Measurements from ENCODE around the gene PLPPR2. TPM values are rescaled to one million over a fixed set of nuclear protein-coding genes. Genes with fewer than 3 reads are reported as not detected.
A peak's percentile ranks its signal among the peaks of the same experiment; 100 is the strongest.

Gene PLPPR2
- total and polyA plus RNA-seq, 2 experiments from 2014 or later, result 25.9 to 41.7 TPM

DNA sequence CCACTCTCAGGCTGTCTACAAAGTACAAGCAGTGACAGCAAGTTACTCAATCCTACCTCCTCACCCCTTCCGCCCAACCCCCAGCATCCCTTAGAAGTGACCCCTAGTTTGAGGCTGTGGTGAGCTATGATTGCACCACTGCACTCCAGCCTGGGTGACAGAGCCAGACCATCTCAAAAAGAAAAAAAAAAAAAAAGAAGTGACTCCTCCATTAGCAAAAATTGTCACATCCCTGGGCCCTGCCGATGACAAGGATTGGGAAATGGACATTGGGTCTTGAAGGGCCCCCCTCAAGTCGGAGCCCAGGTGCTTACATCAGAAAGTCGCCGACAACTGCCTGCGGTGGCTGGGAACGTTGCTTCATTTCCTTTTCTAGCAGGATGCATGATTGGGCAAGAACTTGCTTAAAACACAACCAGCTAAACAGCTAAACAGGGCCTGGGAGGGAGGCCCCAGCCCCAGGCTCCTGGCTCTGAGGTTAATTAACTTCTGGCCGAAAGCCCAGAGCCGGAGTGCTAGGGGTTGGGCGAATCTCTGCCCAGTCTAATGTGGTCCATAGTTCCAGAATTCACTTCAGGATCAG lies 31.1 kb upstream of the PLPPR2 start:
- Histone ChIP-seq H3K27ac (peak overlapping the region; percentile 81), H3K9me3 (ENCODE audit: low read depth) (no peaks in the 10 kb centered on the region), H3K36me3 (replicated peaks; ENCODE audit: insufficient read depth, low read depth) (no peaks in the 10 kb centered on the region), H2AFZ (no peak overlapping the region), H3K79me2 (no peaks in the 10 kb centered on the region), H3K4me3 (no peak overlapping the region), H3K27me3 (no peaks in the 10 kb centered on the region), H3K9me2 (replicated peaks; ENCODE audit: insufficient read depth) (no peaks in the 10 kb centered on the region), H3K4me1 (ENCODE audit: insufficient read depth) (peaks cover 31% of the 10 kb centered on the region), H3K4me2 (peak overlapping the region; percentile 65), H4K20me1 (ENCODE audit: insufficient read depth, poor library complexity, severe bottlenecking) (no peaks in the 10 kb centered on the region)
- peak; percentile 81 for DNase-seq (ENCODE audit: low spot score)
- 39% methylated on average over 10 of the region's 10 CpGs for WGBS (ENCODE audit: low lambda C conversion rate, missing lambda C conversion rate)
- TF ChIP-seq, protein P1, sequence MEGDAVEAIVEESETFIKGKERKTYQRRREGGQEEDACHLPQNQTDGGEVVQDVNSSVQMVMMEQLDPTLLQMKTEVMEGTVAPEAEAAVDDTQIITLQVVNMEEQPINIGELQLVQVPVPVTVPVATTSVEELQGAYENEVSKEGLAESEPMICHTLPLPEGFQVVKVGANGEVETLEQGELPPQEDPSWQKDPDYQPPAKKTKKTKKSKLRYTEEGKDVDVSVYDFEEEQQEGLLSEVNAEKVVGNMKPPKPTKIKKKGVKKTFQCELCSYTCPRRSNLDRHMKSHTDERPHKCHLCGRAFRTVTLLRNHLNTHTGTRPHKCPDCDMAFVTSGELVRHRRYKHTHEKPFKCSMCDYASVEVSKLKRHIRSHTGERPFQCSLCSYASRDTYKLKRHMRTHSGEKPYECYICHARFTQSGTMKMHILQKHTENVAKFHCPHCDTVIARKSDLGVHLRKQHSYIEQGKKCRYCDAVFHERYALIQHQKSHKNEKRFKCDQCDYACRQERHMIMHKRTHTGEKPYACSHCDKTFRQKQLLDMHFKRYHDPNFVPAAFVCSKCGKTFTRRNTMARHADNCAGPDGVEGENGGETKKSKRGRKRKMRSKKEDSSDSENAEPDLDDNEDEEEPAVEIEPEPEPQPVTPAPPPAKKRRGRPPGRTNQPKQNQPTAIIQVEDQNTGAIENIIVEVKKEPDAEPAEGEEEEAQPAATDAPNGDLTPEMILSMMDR (IDR thresholded peaks at IDR 0.05; ENCODE audit: poor library complexity), result no peak
- TF ChIP-seq EZH2 (IDR thresholded peaks at IDR 0.05; ENCODE audit: borderline replicate concordance) (no peak), EZH2phosphoT487 (IDR thresholded peaks at IDR 0.05; ENCODE audit: low read depth, severe bottlenecking, unreplicated experiment) (no peak)

DNA sequence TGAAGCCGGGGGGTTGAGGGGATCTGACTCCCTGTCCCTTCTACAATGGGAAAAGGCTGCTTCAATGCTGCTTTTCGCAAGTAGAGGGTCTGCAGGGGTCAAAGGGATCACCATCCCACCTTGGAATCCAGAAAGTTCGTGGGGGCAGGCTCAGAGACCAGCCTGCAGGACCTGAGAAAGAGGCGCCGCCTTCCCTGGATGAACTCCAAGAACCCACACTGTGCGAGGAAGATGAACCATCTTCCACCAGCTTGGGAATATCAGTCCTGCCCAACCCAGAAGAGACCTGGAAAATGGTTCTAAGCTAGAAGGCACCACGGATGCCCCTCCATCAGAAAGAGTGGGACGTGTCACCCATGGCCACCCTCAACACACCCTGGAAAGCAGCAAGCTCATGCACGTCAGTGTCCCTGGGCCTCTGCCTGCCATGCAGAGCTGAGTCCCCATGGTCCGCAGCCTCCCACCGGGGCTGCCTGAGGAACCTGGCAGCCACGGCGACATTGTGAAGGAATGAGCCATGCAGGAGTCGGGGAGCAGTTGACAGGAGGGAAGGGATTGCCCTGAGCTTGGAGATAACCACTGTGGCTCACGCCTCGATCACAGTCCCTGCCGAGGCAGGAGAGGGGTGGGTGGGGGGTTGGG lies 30.4 kb upstream of the PLPPR2 start:
- H3K9me2 ChIP-seq (replicated peaks; ENCODE audit: insufficient read depth), result no peaks in the 10 kb centered on the region
- H3K79me2 ChIP-seq, result no peaks in the 10 kb centered on the region
- TF ChIP-seq EZH2 (IDR thresholded peaks at IDR 0.05; ENCODE audit: borderline replicate concordance), result no peak
- TF ChIP-seq EZH2phosphoT487 (IDR thresholded peaks at IDR 0.05; ENCODE audit: low read depth, severe bottlenecking, unreplicated experiment), result no peak
- TF ChIP-seq, protein P1 (IDR thresholded peaks at IDR 0.05; ENCODE audit: poor library complexity), result no peak
- 85% methylated on average over 17 of the region's 17 CpGs for WGBS (ENCODE audit: low lambda C conversion rate, missing lambda C conversion rate)
- no peak overlapping the region for H3K4me3 ChIP-seq
- no peaks in the 10 kb centered on the region for H3K27me3 ChIP-seq
- no peaks in the 10 kb centered on the region for H4K20me1 ChIP-seq (ENCODE audit: insufficient read depth, poor library complexity, severe bottlenecking)
- peak overlapping the region; percentile 65 for H3K4me2 ChIP-seq
- no peaks in the 10 kb centered on the region for H3K9me3 ChIP-seq (ENCODE audit: low read depth)
- H2AFZ ChIP-seq, result no peak overlapping the region
- H3K4me1 ChIP-seq (ENCODE audit: insufficient read depth), result peaks cover 31% of the 10 kb centered on the region
- DNase-seq (ENCODE audit: low spot score), result no peak
- H3K36me3 ChIP-seq (replicated peaks; ENCODE audit: insufficient read depth, low read depth), result no peaks in the 10 kb centered on the region
- peak overlapping the region; percentile 81 for H3K27ac ChIP-seq

DNA sequence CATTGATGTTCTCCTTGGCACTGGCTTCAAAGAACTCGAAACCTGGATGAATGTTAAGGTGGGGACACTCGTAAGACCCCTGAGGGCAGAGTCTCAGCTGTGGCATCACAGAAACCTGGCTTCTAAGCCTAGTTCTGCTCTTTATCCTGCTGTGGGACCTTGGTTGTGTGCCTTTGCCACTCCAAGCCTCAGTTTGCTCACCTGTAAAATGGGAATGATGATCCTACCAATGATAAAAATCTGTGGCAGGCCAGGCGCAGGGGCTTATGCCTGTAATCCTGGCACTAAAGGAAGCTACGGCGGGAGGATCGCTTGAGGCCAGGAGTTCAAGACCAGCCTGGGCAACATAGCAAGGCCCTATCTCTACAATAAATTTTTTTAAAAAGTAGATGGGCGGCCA lies 29.7 kb upstream of the PLPPR2 start:
- peaks cover 31% of the 10 kb centered on the region for H3K4me1 ChIP-seq (ENCODE audit: insufficient read depth)
- TF ChIP-seq EZH2 (IDR thresholded peaks at IDR 0.05; ENCODE audit: borderline replicate concordance), result no peak
- TF ChIP-seq EZH2phosphoT487 (IDR thresholded peaks at IDR 0.05; ENCODE audit: low read depth, severe bottlenecking, unreplicated experiment), result no peak
- TF ChIP-seq, protein P1 (IDR thresholded peaks at IDR 0.05; ENCODE audit: poor library complexity), result no peak
- H2AFZ ChIP-seq, result no peak overlapping the region
- H4K20me1 ChIP-seq (ENCODE audit: insufficient read depth, poor library complexity, severe bottlenecking), result no peaks in the 10 kb centered on the region
- no peaks in the 10 kb centered on the region for H3K9me3 ChIP-seq (ENCODE audit: low read depth)
- no peaks in the 10 kb centered on the region for H3K79me2 ChIP-seq
- H3K9me2 ChIP-seq (replicated peaks; ENCODE audit: insufficient read depth), result no peaks in the 10 kb centered on the region
- 98% methylated on average over 7 of the region's 7 CpGs for WGBS (ENCODE audit: low lambda C conversion rate, missing lambda C conversion rate)
- H3K27ac ChIP-seq, result no peak overlapping the region
- no peaks in the 10 kb centered on the region for H3K36me3 ChIP-seq (replicated peaks; ENCODE audit: insufficient read depth, low read depth)
- no peak overlapping the region for H3K4me3 ChIP-seq
- H3K4me2 ChIP-seq, result no peak overlapping the region
- no peak for DNase-seq (ENCODE audit: low spot score)
- no peaks in the 10 kb centered on the region for H3K27me3 ChIP-seq

Measured in hepatocyte (in vitro differentiated cells).